Natural killer cell treated with Interleukin-12 subunit alpha and Interleukin-12 subunit beta and Interleukin-15 and Interleukin-18, amount 100 ng/mL, for 72 hours (primary cell): ENCODE data around the gene DLG2. TPM values are rescaled to one million over a fixed set of nuclear protein-coding genes. Genes with fewer than 3 reads are reported as not detected.
A peak's percentile ranks its signal among the peaks of the same experiment; 100 is the strongest.

Experiments
- ATAC-seq, 2 donors: fragments of 150-1000 bp; cut with Tn5 transposase in 1 of 2; sonication (Bioruptor Pico), chemical (Tn5 transposase) in 1 of 2; 2 replicates each; pipeline ENCODE4 v1.10.0; 2021
- DNase-seq: peaks from one replicate; pipeline ENCODE4 v3.0.0; 2022; ENCODE audit warnings: low spot score
- H3K27ac Mint-ChIP-seq, 2 donors: 1 replicate in 1 of 2; 2 replicates in 1 of 2; pipeline ENCODE4 v1.8.0; 2022; ENCODE audit warnings: mixed read lengths in 2 of 2, mild to moderate bottlenecking in 1 of 2, moderate library complexity in 1 of 2
- H3K27me3 Mint-ChIP-seq, 2 donors: 1 replicate in 1 of 2; 2 replicates in 1 of 2; pipeline ENCODE4 v1.8.0; 2022; ENCODE audit warnings: mixed read lengths in 2 of 2
- H3K36me3 Mint-ChIP-seq: one replicate; pipeline ENCODE4 v1.8.0; 2022; ENCODE audit warnings: mixed read lengths
- H3K4me1 Mint-ChIP-seq, 2 donors: 1 replicate in 1 of 2; 2 replicates in 1 of 2; pipeline ENCODE4 v1.8.0; 2022; ENCODE audit warnings: low read depth in 2 of 2, mixed read lengths in 2 of 2, mild to moderate bottlenecking in 1 of 2
- H3K4me3 Mint-ChIP-seq: one replicate; pipeline ENCODE4 v1.8.0; 2022; ENCODE audit warnings: mixed read lengths
- H3K9me3 Mint-ChIP-seq: 2 replicates; pipeline ENCODE4 v1.8.0; 2022; ENCODE audit warnings: mixed read lengths
- total RNA-seq, 2 donors: library from RNA; stranded (reverse); gene quantifications; one replicate each; pipeline ENCODE4 v1.2.3, GENCODE V29; 2022

The DLG2 gene
- total RNA-seq, 2 donors from 2014 or later = 1.1 to 1.7 TPM

GRCh38 chr11:83865636-83866461 lies 1761.3 kb downstream of the DLG2 start:
- Mint-ChIP-seq H3K27ac (no peak overlapping the region), H3K36me3 (no peaks in the 10 kb centered on the region), H3K4me3 (no peak overlapping the region), H3K9me3 (no peaks in the 10 kb centered on the region), H3K27me3 (no peaks in the 10 kb centered on the region), H3K4me1 (no peaks in the 10 kb centered on the region)
- DNase-seq (no peak), ATAC-seq (no peak)

- no peak overlapping the region for H3K4me3 Mint-ChIP-seq
- no peak overlapping the region for H3K27ac Mint-ChIP-seq
- DNase-seq (no peak), ATAC-seq (no peak)
- no peaks in the 10 kb centered on the region for H3K9me3 Mint-ChIP-seq
- no peaks in the 10 kb centered on the region for H3K36me3 Mint-ChIP-seq
- H3K4me1 Mint-ChIP-seq = no peaks in the 10 kb centered on the region
- no peaks in the 10 kb centered on the region for H3K27me3 Mint-ChIP-seq
These were observed 1762.6 kb downstream of the DLG2 start for GRCh38 chr11:83864412-83865057.

- Mint-ChIP-seq H3K4me3 (no peak overlapping the region), H3K27me3 (no peaks in the 10 kb centered on the region), H3K4me1 (no peaks in the 10 kb centered on the region), H3K9me3 (peaks cover 6% of the 10 kb centered on the region), H3K27ac (no peak overlapping the region), H3K36me3 (no peaks in the 10 kb centered on the region)
- no peak for DNase-seq
- ATAC-seq = no peak
These were observed 1763.9 kb downstream of the DLG2 start for GRCh38 chr11:83863272-83863671.

GRCh38 chr11:83862691-83863090 lies 1764.5 kb downstream of the DLG2 start:
- no peak overlapping the region for H3K4me3 Mint-ChIP-seq
- H3K27ac Mint-ChIP-seq = no peak overlapping the region
- no peaks in the 10 kb centered on the region for H3K36me3 Mint-ChIP-seq
- no peaks in the 10 kb centered on the region for H3K27me3 Mint-ChIP-seq
- ATAC-seq (no peak), DNase-seq (no peak)
- H3K9me3 Mint-ChIP-seq = peaks cover 6% of the 10 kb centered on the region
- no peaks in the 10 kb centered on the region for H3K4me1 Mint-ChIP-seq

GRCh38 chr11:83862033-83862432 lies 1765.1 kb downstream of the DLG2 start:
- Mint-ChIP-seq H3K27ac (no peak overlapping the region), H3K4me1 (no peaks in the 10 kb centered on the region), H3K36me3 (no peaks in the 10 kb centered on the region), H3K9me3 (peaks cover 6% of the 10 kb centered on the region), H3K27me3 (no peaks in the 10 kb centered on the region), H3K4me3 (no peak overlapping the region)
- DNase-seq (no peak), ATAC-seq (no peak)

GRCh38 chr11:83858694-83859093 lies 1768.5 kb downstream of the DLG2 start:
- H3K4me1 Mint-ChIP-seq = no peaks in the 10 kb centered on the region
- H3K27me3 Mint-ChIP-seq = no peaks in the 10 kb centered on the region
- DNase-seq = no peak
- H3K9me3 Mint-ChIP-seq = peaks cover 6% of the 10 kb centered on the region
- no peak overlapping the region for H3K4me3 Mint-ChIP-seq
- H3K36me3 Mint-ChIP-seq = no peaks in the 10 kb centered on the region
- no peak for ATAC-seq
- no peak overlapping the region for H3K27ac Mint-ChIP-seq

- no peak overlapping the region for H3K27ac Mint-ChIP-seq
- no peaks in the 10 kb centered on the region for H3K27me3 Mint-ChIP-seq
- no peaks in the 10 kb centered on the region for H3K4me1 Mint-ChIP-seq
- ATAC-seq (no peak), DNase-seq (no peak)
- peaks cover 10% of the 10 kb centered on the region for H3K9me3 Mint-ChIP-seq
- H3K4me3 Mint-ChIP-seq = no peak overlapping the region
- no peaks in the 10 kb centered on the region for H3K36me3 Mint-ChIP-seq
These were observed 1771.9 kb downstream of the DLG2 start for GRCh38 chr11:83855237-83855636.

GRCh38 chr11:83852775-83853442 lies 1774.2 kb downstream of the DLG2 start:
- Mint-ChIP-seq H3K4me1 (no peaks in the 10 kb centered on the region), H3K27ac (no peak overlapping the region), H3K36me3 (no peaks in the 10 kb centered on the region), H3K27me3 (no peaks in the 10 kb centered on the region), H3K9me3 (peaks cover 6% of the 10 kb centered on the region), H3K4me3 (no peak overlapping the region)
- ATAC-seq (no peak), DNase-seq (no peak)

- Mint-ChIP-seq H3K36me3 (no peaks in the 10 kb centered on the region), H3K4me3 (no peak overlapping the region), H3K27ac (no peak overlapping the region), H3K9me3 (peaks cover 6% of the 10 kb centered on the region), H3K27me3 (no peaks in the 10 kb centered on the region), H3K4me1 (no peaks in the 10 kb centered on the region)
- ATAC-seq = no peak
- DNase-seq = no peak
These were observed 1775.1 kb downstream of the DLG2 start for GRCh38 chr11:83852012-83852411.

GRCh38 chr11:83847467-83848034 lies 1779.6 kb downstream of the DLG2 start:
- Mint-ChIP-seq H3K27ac (no peak overlapping the region), H3K4me3 (no peak overlapping the region), H3K36me3 (no peaks in the 10 kb centered on the region), H3K27me3 (no peaks in the 10 kb centered on the region), H3K4me1 (no peaks in the 10 kb centered on the region), H3K9me3 (peaks cover 3% of the 10 kb centered on the region)
- DNase-seq = no peak
- ATAC-seq = no peak

- Mint-ChIP-seq H3K4me3 (no peak overlapping the region), H3K4me1 (no peaks in the 10 kb centered on the region), H3K9me3 (peaks cover 3% of the 10 kb centered on the region), H3K27me3 (no peaks in the 10 kb centered on the region), H3K27ac (no peak overlapping the region), H3K36me3 (no peaks in the 10 kb centered on the region)
- ATAC-seq (no peak), DNase-seq (no peak)
These were observed 1781.3 kb downstream of the DLG2 start for GRCh38 chr11:83845797-83846196.

GRCh38 chr11:83840326-83840725 lies 1786.8 kb downstream of the DLG2 start:
- Mint-ChIP-seq H3K27me3 (no peaks in the 10 kb centered on the region), H3K4me1 (no peaks in the 10 kb centered on the region), H3K4me3 (no peak overlapping the region), H3K36me3 (no peaks in the 10 kb centered on the region), H3K27ac (no peak overlapping the region), H3K9me3 (no peaks in the 10 kb centered on the region)
- no peak for DNase-seq
- no peak for ATAC-seq

- ATAC-seq (peak in 1 of 2 donors; percentile 52), DNase-seq (no peak)
- no peaks in the 10 kb centered on the region for H3K27me3 Mint-ChIP-seq
These were observed 1790.1 kb downstream of the DLG2 start for GRCh38 chr11:83836883-83837654.

More at GRCh38 chr11:83836883-83837654, 1790.1 kb downstream of the DLG2 start:
- Mint-ChIP-seq H3K36me3 (no peaks in the 10 kb centered on the region), H3K27ac (no peak overlapping the region), H3K4me3 (no peak overlapping the region), H3K4me1 (no peaks in the 10 kb centered on the region), H3K9me3 (no peaks in the 10 kb centered on the region)
